Spleen (tissue), 7 donors: Measurements from ENCODE around the gene DLG2.

Experiments used
- POLR2AphosphoS5 ChIP-seq, 3 donors: sonication (generic); formaldehyde crosslinking; IDR thresholded peaks; one replicate each; pipeline ENCODE4 v1.5.1; 2017; ENCODE audit warnings: antibody characterized with exemption in 3 of 3
- TF ChIP-seq, protein P1 (sequence below), 11 experiments: fragments of 200-600 bp in 7 of 11; fragments of 450-650 bp in 4 of 11; sonication (generic) in 4 of 11; IDR thresholded peaks in 8 of 11; conservative IDR thresholded peaks in 3 of 11; 1 replicate in 7 of 11; 2 replicates in 4 of 11; pipeline versions ENCODE4 v1.4.0 to v1.8.0; 2016 to 2021; ENCODE audit warnings: antibody characterized with exemption in 11 of 11, inconsistent platforms in 4 of 11, mild to moderate bottlenecking in 1 of 11
- donor health status: DM: no; HTN: no; CAD: no; lungs with moderate emphysema.
- donor health status: DM: no; HTN: no; CAD: no.
- donor health status: DM: no; HTN: no; CAD: no.

DNA sequence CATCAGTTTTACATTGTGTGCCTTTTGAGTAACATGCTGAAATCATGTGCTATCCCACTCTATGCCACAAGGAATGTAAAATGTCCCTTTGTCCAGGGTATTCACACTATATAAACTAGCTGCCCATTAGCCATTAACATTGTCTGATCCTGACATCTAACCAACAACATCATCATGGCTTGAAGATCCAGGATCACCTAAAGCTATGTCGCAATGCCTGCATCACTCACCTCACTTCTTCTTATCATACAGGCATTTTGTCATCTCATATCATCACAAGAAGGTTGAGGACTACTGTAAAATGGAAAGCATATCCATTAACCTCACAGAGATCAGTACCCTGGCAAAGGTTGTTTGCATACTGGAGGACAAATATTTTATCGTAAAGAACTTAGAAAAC, 742.3 kb downstream of the DLG2 start:
- TF ChIP-seq, protein P1, sequence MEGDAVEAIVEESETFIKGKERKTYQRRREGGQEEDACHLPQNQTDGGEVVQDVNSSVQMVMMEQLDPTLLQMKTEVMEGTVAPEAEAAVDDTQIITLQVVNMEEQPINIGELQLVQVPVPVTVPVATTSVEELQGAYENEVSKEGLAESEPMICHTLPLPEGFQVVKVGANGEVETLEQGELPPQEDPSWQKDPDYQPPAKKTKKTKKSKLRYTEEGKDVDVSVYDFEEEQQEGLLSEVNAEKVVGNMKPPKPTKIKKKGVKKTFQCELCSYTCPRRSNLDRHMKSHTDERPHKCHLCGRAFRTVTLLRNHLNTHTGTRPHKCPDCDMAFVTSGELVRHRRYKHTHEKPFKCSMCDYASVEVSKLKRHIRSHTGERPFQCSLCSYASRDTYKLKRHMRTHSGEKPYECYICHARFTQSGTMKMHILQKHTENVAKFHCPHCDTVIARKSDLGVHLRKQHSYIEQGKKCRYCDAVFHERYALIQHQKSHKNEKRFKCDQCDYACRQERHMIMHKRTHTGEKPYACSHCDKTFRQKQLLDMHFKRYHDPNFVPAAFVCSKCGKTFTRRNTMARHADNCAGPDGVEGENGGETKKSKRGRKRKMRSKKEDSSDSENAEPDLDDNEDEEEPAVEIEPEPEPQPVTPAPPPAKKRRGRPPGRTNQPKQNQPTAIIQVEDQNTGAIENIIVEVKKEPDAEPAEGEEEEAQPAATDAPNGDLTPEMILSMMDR (IDR thresholded peaks at IDR 0.05 in 8 of 11, conservative IDR thresholded peaks at IDR 0.05 in 3 of 11) = no peak
- TF ChIP-seq POLR2AphosphoS5 (IDR thresholded peaks at IDR 0.05) = no peak
